GM21423 (cell line): ENCODE measurements around the gene PDE3B.
"Not testable (repeated sequence)": the region's sequence is repeated elsewhere in the genome, so short reads cannot be mapped to it uniquely, and the experiment has no call there.

Source experiments
- ATAC-seq: cut with Tn5 transposase; IDR thresholded peaks from one replicate; pipeline ENCODE4 v1.9.1; 2021; ENCODE audit warnings: mild to moderate bottlenecking, moderate library complexity; ENCODE audit not compliant: unreplicated experiment

PDE3B gene

DNA sequence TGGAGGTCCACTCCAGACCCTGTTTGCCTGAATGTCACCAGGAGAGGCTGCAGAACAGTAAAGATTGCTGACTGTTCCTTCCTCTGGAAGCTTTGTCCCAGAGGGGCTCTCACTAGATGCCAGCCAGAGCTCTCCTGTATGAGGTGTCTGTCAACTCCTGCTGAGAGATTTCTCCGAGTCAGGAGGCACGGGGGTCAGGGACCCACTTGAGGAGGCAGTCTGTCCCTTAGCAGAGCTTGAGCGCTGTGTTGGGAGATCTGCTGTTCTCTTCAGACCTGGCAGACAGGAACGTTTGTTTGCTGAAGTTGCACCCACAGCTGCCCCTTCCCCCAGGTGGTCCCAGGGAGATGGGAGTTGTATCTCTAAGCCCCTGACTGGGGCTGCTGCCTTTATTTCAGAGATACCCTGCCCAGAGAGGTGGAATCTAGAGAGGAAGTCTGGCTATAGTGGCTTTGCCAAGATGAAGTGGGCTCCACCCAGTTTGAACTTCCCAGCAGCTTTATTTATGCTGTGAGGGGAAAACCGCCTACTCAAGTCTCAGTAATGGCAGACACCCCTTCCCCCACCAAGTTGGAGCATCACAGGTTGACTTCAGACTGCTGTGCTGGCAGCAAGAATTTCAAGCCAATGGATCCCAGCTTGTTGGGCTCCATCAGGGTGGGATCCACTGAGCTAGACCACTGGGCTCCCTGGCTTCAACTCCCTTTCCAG, 99.4 kb downstream of the PDE3B start:
- no peak for ATAC-seq

DNA sequence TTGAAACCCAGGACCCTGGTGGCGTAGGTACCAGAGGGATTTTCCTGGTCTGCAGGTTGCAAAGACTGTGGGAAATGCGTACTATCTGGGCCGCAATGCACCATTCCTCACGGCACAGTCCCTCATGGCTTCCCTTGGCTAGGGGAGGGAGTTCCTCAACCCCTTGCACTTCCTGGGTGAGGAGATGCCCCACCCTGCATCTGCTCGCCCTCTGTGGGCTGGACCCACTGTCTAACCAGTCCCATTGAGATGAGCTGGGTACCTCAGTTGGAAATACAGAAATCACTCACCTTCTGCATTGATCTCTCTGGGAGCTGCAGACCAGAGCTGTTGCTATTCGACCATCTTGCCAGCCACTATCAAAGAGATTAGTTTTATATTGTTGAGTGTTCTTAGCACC, 100.1 kb downstream of the PDE3B start:
- not testable (repeated sequence) for ATAC-seq

DNA sequence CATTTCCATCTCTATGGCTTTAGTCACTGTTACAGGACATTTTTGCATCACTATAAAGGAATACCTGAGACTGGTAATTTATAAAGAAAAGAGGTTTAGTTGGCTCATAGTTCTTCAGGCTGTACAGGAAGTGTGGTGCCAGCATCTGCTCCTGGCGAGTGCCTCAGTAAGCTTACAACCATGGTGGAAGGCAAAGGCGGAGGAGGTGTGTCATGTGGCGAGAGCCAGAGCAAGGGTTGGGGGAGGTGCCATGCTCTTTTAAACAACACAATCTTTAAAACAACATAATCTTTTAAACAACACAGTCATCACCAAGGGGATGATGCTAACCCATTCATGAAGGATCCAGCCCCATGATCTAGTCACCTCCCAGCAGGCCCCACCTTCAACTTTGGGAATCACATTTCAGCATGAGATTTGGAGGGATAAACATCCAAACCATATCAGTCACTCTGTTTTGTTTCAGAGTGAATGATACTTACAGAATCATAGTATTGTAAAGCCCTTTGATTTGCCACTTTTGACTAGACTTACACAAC, 103.3 kb downstream of the PDE3B start:
- no peak for ATAC-seq

DNA sequence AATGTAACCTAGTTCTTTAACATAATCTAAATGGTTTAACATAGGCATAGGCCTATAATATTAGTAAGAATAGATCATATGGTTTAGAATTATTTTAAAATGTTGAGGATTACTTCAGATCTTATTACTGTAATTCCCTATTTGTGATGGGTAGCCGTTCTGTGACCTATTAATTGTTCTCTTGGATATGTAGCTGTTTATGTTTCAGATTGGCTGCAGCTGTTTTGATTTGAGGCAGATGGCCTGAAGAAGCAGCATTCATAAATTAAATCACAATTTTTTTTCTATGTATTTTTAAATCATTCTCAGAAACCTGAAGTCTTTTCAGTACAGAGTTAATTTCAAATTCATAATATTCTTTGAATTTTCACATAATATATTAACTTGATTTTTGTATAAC, 104.5 kb downstream of the PDE3B start:
- no peak for ATAC-seq

DNA sequence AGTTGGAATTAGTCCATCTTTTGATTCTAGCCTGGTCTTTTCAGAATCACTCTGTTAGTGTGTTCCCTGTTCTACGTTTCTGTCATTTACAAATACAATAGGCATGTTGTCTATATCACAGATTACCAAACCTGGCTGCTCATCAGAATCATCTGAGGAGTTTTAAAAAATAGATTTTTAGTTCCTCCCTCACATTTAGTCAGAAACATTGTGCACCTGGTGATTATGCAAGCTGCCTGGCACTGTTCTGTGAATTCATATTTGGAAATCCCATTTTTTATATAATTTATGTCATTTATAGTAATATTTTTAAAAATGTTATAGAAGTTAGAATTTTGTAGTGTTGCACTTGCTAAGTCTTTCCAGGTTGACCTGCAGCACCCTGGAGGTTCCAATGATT, 107.3 kb downstream of the PDE3B start:
- ATAC-seq: no peak

DNA sequence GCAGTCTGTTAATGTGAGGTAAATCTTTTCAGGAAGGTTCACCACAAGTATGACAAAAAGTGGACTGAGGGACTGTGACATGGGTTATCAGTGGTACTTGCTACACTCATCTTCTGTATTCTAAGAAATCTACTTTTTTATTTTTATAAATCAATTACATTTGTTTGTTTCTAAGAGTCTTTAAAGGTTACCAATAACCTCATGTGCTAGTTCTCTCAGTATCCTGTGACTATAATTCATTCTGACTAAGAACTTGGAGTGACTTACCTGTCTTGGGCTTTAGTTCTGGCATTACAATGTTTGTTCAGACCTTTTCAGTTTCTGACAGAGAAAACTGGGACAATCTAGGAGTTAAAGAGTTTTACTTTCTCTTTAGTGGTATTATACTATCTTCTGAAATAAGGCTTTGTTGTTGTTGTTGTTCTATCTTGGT, 108.4 kb downstream of the PDE3B start:
- ATAC-seq: no peak

DNA sequence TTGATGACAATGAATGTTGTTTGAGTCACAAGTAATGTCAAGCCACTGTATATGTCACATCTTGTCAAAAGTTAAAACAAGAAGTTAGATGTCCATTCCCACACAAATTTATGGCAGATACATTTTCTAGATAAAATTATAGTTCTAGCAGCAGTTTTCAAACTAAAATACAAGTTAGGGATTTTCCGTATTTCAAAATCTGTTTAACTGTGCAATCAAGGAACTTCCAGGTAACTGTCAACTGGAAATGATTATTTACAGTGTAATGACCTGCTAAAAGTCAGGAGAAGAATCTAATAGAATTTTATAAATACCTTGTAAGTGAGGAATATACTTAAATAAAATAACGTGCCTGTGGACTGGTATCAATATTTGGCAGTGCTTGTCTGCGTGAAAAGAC, 111.5 kb downstream of the PDE3B start:
- ATAC-seq: no peak

DNA sequence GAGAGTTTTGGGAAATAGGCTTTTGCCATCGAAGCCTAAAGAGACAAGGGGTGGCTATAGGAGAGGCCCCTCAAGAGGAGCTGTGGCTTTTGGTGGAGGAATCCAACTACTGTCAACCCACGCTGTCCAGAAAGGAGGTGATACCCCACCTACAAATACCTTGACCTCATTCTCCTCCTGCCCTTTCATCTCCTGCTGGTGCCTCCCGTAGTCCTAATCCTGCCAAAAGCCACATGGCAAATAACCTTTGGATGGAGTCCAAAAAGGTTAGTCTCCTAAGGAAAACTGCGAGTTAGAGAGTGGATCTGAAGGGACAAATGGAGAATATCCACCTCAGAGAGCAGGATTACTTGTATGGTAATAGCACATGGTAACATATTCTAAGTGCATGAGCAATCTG, 112.7 kb downstream of the PDE3B start:
- no peak for ATAC-seq

DNA sequence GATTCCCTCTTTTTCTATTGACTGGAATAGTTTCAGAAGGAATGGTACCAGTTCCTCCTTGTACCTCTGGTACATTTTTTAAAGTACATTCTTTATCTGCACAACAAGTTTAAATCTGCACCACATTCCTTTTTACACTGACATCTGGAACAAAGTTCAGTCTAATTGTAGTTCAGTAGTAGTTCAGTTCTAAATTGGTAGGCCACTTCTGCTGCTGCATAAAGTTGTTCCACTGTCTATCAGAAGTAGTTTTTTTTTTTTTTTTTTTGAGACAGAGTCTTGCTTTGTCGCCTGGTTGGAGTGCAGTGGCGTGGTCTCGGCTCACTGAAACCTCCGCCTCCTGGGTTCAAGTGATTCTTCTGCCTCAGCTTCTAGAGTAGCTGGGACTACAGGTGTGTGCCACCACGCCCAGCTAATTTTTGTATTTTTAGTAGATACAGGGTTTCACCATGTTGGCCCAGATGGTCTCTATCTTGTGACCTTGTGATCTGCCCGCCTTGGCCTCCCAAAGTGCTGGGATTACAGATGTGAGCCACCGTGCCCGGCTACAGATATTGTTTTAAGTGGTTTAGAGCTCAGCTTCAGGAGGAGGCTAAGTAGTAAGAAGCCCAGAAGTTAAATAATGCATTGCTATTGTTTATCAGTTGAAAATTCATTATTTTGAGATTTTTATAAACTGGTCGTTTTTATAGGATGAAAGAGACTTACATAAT, 115.9 kb downstream of the PDE3B start:
- ATAC-seq: not testable (repeated sequence)

DNA sequence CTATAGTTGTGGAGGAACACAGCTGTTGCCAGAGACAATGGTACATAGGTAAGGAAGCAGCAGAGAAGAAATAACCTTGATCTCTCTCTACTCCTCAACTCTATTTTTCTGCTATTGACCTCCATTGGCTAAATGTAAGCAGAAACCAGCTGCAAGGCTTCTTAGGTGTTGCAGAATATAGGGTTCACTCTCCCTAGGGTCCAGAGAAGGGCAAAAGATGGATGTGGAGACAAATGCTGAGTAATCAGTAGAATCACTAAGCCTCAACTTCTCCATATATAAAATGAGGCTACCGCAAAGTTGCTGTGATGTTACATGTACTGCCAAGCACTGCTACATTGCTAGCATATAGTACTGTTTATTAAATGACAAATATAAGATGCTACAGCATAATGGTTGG, 120.6 kb downstream of the PDE3B start:
- ATAC-seq: peak; percentile 26

DNA sequence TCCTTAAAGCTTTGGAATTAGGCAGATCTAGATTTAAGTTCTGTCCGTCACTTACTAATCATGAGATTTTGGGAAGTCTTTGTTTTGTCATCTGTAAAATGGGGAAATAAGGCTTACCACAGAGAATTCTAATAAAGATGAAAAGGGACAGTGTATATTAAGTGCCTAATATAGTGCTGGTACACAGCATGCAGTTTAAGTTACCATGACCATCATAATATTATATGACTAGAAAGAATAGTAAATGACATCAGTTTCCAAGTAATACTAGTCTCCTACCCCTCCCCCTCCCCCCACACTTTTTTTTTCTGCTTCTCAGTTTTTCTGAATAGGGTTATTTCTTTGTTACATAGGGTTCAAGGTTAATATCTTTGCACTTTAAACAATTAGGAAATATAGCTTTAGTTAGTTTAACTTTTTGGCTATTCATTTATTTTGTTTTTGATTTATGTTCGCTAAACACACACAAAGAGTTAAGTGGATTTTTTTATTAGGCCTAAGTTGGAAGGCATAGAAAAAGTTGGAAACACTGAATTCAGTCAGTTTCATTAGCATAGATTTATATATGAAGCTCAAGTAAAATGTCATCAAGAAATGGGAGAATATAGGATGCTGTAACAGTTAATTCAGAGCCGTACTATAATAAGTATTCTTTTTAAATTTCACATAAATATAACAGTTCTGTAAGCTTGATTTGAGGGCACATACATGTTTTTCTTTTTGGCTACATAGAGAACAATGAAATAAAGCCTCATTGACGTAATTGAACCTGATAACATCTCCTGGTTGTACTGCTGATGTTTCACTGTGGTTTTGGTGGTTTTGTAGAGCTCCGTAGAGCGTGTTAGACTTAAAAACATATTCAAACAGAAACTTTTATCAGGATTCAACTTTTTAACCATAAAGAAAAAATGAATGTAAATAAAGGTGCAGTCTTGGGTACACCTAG, 121.2 kb downstream of the PDE3B start:
- ATAC-seq: peak; percentile 88

DNA sequence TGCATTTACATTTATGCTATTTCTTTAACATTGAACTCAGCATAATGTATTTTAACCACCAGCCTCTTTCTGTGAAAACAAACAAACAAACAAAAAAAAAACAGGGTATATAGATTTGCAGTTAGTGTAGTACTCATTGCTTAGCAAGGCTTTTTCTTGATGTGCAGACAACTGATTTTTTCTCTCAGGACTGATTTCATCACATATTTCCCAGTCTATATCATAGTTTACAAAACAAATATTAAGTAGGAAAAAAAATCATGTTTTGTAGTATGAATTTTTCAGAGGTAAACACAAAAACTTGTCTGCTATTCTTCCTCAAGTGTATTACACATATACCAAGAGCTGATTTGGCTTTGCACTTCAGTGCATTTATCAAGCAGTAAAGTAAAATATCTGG, 123.0 kb downstream of the PDE3B start:
- no peak for ATAC-seq

DNA sequence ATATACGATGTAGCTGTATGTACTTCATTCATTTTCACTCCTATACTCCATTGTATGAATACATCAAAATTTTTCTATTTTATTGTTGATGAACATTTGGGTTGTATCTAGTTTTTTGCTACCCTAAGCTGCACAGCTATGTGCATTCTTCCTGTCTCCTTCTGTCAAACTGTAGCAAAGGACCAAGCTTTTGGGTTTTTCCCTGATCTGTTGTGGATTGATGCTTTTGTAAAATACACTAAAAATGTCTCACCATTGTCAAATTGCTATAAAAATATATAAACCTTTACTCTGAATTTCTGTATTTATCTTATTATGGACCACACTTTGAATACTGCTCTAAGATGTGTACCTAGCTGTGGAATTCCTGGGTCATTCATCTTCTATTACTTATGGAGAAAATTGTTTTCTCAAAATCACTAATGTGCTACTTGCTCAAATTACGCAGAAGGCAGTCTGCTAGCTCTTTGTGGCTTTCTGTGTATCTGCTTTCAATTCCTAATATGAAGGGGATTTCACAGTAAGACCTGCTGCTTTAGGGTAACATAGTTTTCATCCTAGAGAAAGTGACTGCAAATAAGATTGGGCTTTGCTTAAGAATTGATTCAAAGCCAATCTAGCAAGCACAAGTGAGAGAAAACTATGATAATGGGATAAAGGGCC, 125.1 kb downstream of the PDE3B start:
- ATAC-seq: peak; percentile 46

DNA sequence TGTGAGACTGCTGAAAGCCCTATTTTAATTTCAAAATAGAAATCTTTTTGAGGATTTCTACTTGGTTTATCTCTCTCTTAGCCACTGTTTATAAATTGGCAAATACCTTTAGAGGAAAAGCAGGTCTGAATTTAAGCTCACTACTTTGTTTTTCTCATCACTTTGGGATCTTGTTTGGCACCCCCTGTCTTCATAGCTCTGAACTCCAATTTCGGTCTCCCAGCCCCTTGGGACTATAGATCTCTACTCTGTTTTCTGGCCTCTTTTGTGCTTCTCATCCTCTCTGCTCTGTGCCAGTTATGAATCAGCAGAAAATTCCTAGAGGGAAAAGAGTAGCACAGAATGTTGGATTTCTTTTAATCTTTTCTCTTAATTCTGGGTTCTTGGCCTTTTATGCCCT, 130.2 kb downstream of the PDE3B start:
- no peak for ATAC-seq

DNA sequence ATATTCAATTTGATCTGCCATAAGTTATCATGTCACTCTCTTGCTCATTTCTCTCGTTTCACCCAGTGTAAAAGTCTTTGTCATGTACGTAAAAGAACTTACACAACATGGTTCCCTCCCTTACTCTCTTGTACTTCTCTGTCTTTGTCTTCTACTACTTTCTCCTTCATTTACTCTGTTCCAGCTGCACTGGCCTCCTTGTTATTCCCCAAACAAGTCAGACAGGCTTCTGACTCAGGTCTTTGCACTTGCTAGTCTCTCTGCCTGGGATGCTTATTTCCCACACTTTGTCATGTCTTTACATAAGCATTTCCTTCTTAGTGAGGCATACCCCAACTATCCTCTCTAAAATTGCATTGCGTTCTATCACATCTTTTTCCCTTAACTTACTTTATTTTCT, 131.1 kb downstream of the PDE3B start:
- ATAC-seq: no peak

DNA sequence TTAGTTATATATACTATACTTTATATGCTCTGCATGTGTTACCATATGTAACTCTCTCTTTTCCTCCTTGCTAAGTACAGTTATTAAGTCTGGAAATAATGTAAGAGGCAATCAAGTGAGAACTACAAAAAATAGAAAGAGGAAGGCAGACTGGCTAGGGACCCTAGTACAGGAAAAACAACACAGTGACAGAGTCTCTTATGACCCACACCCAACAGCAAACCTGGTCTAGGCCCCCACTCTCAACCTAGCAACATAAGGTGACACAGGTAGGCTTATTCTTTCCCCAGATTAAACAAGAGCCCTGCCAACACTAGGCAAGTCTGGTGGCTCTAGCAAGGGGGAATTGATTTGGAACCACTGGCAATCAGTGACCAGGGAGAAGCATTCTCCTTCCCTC, 132.3 kb downstream of the PDE3B start:
- ATAC-seq: no peak

DNA sequence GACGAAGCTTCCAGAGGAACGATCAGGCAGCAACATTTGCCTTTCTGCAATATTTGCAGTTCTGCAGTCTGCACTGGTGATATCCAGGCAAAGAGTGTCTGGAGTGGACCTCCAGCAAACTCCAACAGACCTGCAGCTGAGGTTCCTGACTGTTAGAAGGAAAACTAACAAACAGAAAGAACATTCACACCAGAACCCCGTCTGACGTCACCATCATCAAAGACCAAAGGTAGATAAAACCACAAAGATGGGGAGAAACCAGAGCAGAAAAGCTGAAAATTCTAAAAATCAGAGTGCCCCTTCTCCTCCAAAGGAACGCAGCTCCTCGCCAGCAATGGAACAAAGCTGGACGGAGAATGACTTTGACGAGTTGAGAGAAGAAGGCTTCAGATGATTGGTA, 134.9 kb downstream of the PDE3B start:
- ATAC-seq: not testable (repeated sequence)

DNA sequence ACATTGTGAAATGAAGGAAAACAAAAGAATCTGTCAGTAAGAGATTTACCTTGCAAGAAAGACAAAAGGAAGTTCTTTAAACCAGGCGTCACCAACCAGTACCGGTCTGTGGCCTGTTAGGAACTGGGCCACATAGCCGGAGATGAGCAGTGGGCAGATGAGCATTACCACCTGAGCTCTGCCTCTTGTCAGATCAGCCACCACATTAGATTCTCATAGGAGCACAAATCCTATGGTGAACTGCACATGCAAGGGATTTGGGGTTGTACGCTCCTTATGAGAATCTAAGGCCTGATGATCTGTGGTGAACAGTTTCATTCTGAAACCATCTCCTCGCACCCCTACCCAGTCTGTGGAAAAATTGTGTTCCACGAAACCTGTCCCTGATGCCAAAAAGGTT, 140.2 kb downstream of the PDE3B start:
- ATAC-seq: no peak

DNA sequence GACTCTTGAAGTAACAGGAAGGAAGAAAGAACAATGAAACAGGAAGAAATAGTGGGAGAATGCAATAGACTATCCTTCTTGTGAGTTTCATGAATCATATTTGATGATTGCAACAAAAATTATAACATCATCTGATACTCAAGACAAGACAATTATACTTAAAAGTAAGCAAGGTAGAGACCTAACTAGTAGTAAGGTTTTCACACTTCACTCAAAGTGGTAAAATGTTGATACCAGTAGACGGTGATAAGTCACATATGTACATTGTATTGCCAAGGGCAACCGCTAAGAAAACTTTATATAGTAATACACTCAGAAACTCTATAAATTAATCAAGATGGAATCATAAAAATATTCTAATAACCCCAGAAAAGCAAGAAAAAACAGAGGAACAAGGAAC, 140.6 kb downstream of the PDE3B start:
- ATAC-seq: no peak

DNA sequence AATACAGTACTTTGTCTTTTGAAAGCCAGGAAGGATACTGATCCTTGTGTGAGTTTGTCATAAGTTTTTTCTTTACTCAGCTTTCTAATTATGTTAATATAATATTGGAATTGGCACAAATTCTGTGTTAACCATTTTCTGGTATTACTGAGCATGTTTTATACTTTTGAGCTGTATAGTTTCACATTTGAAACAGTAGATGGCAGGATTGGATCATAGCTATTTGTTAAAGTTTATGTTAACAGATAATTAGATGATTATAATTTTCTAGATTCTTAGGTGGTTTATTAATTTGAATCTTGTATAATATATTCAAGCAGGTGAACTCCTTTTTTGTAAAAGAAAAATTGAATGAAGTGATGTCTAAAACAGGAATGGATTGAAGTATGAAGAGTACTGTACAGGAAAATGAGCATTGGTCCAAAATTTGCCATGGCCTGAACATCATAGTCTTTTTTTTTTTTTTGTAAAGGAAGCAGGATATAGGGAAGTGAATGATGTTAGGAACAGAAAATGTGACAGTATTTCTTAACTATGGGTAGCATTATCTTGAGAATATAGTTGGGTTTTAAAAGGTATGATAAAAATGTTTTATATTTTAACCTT, 146.4 kb downstream of the PDE3B start:
- ATAC-seq: no peak
